HG03196 (cell line): Measurements from ENCODE around the gene SDHAF4.
"Not testable (repeated sequence)": the region's sequence is repeated elsewhere in the genome, so short reads cannot be mapped to it uniquely, and the experiment has no call there.

Experiments used
- ATAC-seq: cut with Tn5 transposase; IDR thresholded peaks from one replicate; pipeline ENCODE4 v1.9.1; 2021; ENCODE audit not compliant: unreplicated experiment

Gene SDHAF4

DNA sequence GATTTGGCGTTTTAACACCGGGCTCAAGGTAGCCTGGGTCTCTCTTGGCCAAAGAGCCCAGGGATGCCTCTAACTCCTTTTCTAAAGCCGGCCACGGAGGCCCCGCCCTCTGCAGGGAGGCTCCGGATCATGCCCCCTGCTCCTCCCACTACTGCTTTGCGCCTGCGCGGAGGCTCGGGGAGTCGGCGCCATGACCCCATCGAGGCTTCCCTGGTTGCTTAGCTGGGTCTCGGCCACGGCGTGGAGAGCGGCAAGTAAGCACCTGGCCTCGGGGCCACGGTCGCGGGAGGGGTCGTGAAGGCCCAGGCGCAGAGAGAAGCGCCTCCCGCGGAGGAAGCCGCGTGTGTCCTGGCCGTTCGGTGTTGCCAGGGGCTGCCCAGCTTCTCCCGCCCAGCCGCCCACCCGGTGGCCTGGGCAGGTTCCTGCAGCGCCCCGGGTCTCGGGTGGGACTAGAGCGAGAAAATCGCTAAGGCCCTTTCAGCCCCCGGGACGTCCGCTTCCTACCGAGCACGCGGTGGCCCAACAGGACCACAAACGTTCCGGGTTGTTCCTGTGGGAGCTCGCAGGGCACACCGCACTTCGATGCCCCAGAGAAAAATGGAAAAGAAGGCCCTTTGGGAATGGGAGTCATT lies at the start of gene SDHAF4:
Gene SDHAF4, plus strand, starts transcription at position 180 of the 632 bp plus-strand sequence. Its CDS starts 11 bp downstream, at position 191.
- ATAC-seq = peak; percentile 100

DNA sequence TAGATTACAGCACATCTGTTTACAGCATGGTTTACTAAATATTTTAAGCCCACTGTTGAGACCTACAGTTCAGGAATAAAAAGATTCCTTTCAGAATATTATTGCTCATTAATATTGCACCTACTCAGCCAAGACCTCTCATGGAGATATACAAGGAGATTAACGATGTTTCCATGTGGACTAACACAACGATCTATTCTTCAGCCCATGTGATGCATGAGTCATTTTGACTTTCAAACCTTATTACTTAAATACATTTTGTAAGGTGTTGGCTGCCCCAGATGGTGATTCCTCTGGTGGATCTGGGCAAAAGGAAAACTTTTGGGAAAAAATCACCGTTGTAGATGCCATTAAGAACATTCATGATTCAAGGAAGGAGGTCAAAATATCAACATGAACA lies 48.0 kb upstream of the SDHAF4 start:
- no peak for ATAC-seq

- no peak for ATAC-seq
Measured at GRCh38 chr6:70520575-70520974, 46.2 kb upstream of the SDHAF4 start.

DNA sequence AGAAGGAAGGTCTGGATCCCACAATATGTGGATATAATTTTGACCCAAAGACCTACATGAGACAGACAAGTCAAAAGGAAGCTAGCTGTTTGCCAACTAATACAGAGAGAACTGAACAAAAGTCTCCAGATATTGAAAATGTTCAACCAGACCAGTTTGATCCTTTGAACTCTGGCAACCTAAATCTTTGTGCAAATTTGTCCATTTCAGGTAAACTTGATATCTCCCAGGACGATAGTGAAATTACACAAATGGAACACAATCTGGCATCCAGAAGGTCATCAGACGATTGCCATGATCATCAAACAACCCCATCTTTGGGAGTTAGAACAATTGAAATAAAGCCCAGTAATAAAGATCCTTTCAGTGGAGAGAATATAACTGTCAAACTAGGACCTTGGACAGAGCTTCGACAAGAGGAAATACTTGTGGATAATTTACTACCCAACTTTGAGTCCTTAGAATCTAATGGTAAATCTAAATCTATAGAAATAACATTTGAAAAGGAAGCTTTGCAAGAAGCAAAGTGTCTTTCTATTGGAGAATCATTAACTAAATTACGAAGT lies 41.9 kb upstream of the SDHAF4 start:
- ATAC-seq = no peak

DNA sequence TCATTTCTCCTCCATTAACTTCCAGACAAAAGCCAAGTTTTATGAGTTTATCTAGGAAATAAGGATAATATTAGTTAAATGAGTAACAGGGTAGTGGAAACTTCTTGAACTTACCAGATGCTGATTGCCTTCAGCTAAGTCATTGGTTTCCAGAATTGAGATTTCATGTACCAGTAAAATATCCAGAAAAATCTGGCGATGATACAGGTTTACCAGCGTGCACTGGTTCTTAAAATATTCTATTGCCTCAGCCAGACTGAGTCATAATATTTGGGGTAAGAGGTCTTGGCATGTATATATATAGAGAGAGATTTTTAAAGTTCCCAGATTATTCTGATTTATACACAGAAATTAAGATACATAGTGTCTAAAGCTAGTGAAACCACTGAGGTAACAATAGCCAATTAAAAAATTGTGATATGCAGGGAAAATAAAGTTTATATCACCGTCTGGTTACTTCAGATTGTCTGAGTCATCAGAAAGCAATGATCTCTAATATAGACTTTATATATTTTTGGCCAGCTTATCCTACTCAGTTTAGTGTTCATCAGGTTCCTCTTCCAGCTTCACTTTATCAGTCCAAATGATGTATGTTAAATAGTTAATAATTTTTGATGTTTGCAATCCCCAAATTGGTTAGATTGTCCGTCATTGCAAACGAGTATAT lies 39.5 kb upstream of the SDHAF4 start:
- ATAC-seq = no peak

DNA sequence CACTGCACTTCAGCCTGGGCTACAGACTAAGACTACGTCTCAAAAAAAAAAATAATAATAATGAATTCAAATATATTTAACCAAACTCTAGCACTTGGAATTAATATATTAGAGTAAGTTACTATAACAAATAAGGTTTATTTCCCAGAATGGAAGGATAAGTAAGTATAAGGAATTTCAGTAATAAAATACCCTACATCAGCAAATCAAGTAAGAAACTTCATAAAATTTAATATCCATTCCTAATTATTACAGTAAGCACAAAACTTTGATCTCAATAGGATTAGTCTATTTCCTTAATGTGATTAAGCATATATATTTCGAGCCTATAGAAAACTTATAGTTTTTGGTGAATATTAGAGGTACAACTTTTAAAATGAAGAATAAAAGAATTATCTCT lies 36.7 kb upstream of the SDHAF4 start:
- ATAC-seq = no peak

DNA sequence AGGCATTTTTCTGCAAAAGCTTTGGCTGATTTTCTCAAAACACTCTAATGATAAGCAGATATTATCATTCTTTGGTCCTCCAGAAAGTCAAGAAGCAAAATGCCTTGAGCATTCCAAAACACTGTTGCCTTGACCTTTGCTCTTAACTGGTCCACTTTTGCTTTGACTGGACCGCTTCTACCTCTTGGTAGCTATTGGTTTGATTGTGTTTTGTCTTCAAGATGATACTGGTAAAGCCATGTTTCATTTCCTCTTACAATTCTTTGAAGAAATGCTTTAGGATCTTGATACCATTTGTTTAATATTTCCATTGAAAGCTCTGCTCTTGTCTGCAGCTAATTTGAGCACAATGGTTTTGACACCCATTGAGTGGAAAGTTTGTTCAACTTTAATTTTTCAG lies 35.6 kb upstream of the SDHAF4 start:
- no peak for ATAC-seq

DNA sequence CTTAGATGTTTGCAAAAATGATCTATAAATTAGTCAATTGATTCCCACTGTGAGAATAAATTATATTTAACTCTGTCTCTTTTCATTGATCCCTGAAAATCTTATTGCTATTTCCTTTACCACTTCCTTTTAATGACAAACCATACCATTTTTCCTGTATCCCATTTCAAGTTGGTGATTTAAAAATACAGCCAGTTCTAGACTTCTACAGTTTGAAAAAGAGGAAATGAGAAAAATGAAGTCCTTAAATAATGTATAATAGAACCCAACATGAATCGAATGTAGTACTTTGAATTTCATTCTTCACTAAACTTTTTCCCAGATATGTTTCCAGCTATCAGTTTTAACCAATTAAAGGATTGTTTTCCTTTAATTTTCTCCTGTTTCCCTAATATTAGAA lies 29.5 kb upstream of the SDHAF4 start:
- ATAC-seq = no peak

GRCh38 chr6:70538376-70538775 lies 28.4 kb upstream of the SDHAF4 start:
- ATAC-seq = peak; percentile 70

DNA sequence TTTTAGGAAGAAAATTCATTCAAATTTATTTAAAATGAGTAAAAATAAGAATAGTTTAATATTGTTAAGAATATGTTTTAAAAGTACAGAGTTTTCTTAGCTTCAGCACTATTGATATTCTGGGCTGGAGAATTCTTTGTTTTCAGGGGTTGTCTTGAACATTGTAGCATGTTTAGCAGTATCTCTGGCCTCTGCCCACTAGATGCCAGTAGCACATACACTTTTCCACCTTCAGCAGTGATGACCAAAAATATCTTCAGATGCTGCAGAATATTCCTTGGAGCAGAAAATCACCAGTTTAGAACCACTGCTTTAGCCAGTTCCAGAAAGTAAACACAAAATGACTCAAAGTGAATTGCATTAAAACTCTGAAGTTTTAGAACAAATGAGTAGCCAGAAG lies 19.4 kb upstream of the SDHAF4 start:
- no peak for ATAC-seq

DNA sequence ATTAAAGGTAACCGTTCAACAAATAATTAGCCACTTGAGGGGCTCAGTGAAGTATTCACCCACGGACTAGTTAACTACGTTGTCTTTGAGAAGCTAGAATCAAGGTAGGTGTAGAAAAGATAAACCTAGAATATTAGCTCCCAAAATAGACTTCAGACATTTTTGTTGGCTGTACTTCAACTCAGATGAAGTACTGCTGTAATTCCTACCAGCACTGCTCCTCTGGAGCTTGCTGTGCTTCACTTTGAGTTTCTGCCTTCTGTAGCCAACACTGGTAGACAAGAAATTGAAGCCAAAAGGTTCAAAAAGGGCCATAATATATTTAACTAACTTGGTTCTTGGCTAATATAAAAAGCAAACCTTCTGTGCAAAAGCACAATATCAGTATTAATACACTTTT lies 18.8 kb upstream of the SDHAF4 start:
- ATAC-seq = no peak

- ATAC-seq = no peak
Measured at GRCh38 chr6:70549327-70549726, 17.4 kb upstream of the SDHAF4 start.

DNA sequence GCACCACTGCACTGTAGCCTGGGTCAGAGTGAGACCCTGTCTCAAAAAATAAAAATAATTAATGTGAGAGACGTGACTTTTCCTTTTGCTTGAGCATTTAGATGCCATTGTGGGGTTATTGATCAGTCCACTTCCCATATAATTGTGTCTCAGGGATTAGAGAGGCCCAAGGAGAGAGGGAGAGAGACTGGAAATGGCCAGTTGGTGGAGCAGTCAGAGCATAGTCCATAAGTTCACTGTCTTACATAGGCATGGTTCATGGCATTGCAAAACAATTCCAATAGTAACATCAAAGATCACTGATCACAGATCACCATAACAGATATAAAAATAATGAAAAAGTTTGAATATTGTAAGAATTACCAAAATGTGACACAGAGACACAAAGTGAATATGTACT lies 15.2 kb upstream of the SDHAF4 start:
- no peak for ATAC-seq

DNA sequence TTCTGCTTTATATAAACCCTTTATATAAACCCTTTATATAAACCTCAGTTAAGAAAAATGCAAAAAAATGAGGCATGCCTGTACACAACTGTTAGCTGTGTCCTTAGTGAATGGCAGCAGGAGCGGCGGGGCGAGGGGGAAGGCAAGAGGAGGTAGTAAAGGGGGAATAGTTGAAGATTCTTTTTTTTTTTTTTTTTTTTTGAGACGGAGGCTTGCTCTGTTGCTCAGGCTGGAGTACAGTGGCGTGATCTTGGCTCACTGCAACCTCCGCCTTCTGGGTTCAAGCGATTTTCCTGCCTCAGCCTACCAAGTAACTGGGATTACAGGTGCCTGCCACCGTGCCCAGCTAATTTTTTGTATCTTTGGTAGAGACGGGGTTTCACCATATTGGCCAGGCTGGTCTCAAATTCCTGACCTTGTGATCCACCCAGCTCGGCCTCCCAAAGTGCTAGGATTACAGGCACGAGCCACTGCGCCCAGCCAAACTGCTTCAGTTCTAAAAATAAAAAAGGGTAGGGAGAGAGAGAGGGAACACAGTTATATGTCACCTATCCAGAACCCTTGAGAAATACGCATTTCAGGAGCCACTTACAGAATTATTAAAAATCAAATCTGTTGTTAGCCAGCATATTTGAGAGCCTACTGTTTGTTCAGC lies 14.3 kb upstream of the SDHAF4 start:
- ATAC-seq = not testable (repeated sequence)

DNA sequence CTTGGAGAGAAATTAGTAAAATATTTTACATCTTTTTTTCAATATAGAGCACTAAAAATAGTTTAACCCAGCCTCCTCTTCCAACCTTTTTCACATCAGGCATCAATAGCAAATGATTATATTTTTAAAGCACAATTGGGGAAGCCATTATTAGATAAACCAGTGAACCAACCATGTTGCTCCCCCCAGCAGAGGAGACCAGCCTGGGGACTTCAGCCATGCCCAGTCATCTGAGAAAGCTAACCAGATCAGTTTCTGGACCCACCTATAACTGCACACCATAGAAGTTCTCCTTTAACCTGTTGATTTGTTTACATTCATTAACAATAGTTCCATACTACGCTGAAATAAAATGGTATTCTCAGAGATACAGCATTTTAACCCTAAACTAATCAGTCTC lies 13.8 kb upstream of the SDHAF4 start:
- no peak for ATAC-seq

DNA sequence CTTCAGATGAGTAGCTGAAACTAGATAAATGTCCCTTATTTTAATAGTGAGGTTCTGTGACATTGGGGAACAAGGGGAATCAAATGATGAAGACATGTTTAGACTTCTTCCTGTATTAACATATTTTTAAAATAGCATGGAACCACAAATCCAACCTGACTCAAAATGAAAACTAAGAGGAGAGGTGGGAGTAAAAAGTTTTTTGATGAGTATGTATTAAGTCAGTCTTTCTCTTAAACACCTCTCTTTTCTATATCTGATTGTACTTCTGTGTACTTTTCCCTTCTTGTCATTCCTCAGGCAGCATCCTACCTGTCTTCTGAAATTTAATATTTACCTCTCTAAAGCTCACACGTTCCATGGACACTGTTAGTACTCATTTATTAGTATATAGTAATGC lies 8.7 kb upstream of the SDHAF4 start:
- no peak for ATAC-seq

GRCh38 chr6:70562401-70562800 lies 4.3 kb upstream of the SDHAF4 start:
- not testable (repeated sequence) for ATAC-seq

GRCh38 chr6:70563530-70563929 lies 3.2 kb upstream of the SDHAF4 start:
- no peak for ATAC-seq

GRCh38 chr6:70574643-70575042 lies 7.9 kb downstream of the SDHAF4 start:
- ATAC-seq = no peak

DNA sequence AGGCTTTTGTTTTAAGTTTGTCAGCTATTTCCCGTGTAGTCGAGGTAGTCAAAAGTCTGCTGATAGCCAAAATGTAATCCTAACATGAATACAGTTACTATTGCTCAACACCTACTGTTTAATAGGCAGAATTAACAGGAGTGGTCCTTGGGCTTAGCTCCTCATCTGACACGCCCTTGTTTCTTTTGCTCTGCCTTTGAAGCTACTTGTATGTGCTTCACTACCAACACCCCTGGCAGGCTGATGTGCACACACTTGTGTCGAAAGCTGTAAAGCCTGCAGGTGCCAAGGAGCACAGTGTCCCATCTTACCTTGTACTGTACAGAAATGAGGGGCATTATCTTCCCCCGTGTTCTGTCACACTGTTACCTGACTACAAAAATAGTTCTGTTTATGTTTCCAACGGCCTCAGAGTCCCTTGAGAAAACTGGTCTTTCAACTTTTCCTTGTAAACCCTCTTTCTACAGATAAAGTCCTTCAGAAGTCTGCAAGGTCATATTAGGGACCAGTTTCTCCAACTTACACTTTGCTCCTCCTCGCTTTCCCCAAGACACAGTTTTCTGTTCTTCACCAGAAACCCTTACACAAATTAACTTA lies 9.3 kb downstream of the SDHAF4 start:
- no peak for ATAC-seq

GRCh38 chr6:70586114-70586513 lies 19.4 kb downstream of the SDHAF4 start:
- peak; percentile 87 for ATAC-seq

GRCh38 chr6:70590400-70590799 lies 23.7 kb downstream of the SDHAF4 start:
- ATAC-seq = no peak
